Gastrocnemius medialis (tissue), 4 donors: ENCODE results near the gene NBPF3.

Experiments used
- POLR2A ChIP-seq, 2 donors: fragments of 450-650 bp; IDR thresholded peaks; one replicate each; pipeline ENCODE4 v1.6.1; 2017; ENCODE audit warnings: antibody characterized with exemption in 2 of 2, mild to moderate bottlenecking in 2 of 2, moderate library complexity in 2 of 2
- TF ChIP-seq, protein P1 (sequence below), 5 experiments: fragments of 450-650 bp in 3 of 5; fragments of 200-600 bp in 2 of 5; sonication (generic) in 2 of 5; IDR thresholded peaks in 4 of 5; conservative IDR thresholded peaks in 1 of 5; 1 replicate in 4 of 5; 2 replicates in 1 of 5; pipeline ENCODE4 v1.5.1; 2016 to 2019; ENCODE audit warnings: antibody characterized with exemption in 5 of 5, mild to moderate bottlenecking in 3 of 5, moderate library complexity in 3 of 5

DNA sequence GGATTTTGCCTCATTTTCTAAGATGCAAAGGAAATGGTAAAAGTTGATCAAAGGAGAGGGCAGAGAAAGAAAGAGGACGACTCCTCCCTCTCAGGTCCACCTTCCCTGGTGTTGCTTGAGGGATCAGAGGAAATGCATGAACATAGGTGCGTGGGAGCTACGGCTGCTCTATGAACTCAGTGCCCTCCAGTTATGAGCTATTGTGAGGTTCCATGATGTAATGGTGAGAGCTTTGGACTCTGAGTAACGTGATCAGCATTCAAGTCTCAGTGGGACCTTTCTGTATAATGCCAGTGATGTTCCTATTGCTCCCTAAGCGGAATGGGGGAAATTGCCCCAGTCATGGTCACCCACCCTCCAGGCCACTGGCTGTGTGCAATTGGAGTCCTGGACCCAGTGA, 25.9 kb upstream of the NBPF3 start:
- TF ChIP-seq, protein P1, sequence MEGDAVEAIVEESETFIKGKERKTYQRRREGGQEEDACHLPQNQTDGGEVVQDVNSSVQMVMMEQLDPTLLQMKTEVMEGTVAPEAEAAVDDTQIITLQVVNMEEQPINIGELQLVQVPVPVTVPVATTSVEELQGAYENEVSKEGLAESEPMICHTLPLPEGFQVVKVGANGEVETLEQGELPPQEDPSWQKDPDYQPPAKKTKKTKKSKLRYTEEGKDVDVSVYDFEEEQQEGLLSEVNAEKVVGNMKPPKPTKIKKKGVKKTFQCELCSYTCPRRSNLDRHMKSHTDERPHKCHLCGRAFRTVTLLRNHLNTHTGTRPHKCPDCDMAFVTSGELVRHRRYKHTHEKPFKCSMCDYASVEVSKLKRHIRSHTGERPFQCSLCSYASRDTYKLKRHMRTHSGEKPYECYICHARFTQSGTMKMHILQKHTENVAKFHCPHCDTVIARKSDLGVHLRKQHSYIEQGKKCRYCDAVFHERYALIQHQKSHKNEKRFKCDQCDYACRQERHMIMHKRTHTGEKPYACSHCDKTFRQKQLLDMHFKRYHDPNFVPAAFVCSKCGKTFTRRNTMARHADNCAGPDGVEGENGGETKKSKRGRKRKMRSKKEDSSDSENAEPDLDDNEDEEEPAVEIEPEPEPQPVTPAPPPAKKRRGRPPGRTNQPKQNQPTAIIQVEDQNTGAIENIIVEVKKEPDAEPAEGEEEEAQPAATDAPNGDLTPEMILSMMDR (IDR thresholded peaks at IDR 0.05 in 4 of 5, conservative IDR thresholded peaks at IDR 0.05 in 1 of 5) = no peak
- TF ChIP-seq POLR2A (IDR thresholded peaks at IDR 0.05) = no peak
